SK-N-SH (cell line): ENCODE measurements around the gene APOM. TPM values are rescaled to one million over a fixed set of nuclear protein-coding genes. Genes with fewer than 3 reads are reported as not detected.

Source experiments
- CTCF ChIA-PET: fragments of 300-600, 350-600 bp; formaldehyde crosslinking; extraction: SDS; loops from one replicate; lab custom pipeline; 2021; lab: Yijun Ruan, JAX
- POLR2A ChIA-PET: fragments of 350-600 bp; sonication (Branson Sonifier 250); formaldehyde crosslinking; extraction: SDS; loops from one replicate; lab custom pipeline; 2020; ENCODE audit warnings: antibody characterized with exemption, inconsistent platforms; lab: Yijun Ruan, JAX
- DNase-seq: peaks from one replicate; pipeline ENCODE4 v3.0.0; 2012
- H2AFZ ChIP-seq: fragments of 200-600 bp; sonication (generic); 2 replicates; pipeline ENCODE4 v1.8.1; 2016; ENCODE audit warnings: antibody characterized with exemption, mild to moderate bottlenecking, low read depth
- H3F3A ChIP-seq: fragments of 200-600 bp; sonication (generic); replicated peaks from 2 replicates; pipeline ENCODE3; 2016; ENCODE audit warnings: antibody characterized with exemption, mild to moderate bottlenecking; ENCODE audit not compliant: insufficient read depth
- H3K27ac ChIP-seq, 2 experiments: fragments of 200-500 bp in 1 of 2; fragments of 200-600 bp in 1 of 2; sonication (Bioruptor generic) in 1 of 2; sonication (generic), shearing (Covaris generic) in 1 of 2; 2 replicates each; pipeline versions ENCODE4 v1.5.1 to v1.6.1; 2014 to 2016; ENCODE audit warnings: low read depth in 2 of 2, inconsistent platforms in 1 of 2, low read length in 1 of 2, mild to moderate bottlenecking in 1 of 2, mixed read lengths in 1 of 2
- H3K27me3 ChIP-seq: fragments of 200-600 bp; sonication (generic), shearing (Covaris generic); 2 replicates; pipeline ENCODE4 v1.6.1; 2016; ENCODE audit warnings: mixed run types; ENCODE audit not compliant: insufficient read depth
- H3K36me3 ChIP-seq, 2 experiments: fragments of 200-500 bp in 1 of 2; fragments of 200-600 bp in 1 of 2; sonication (Bioruptor generic) in 1 of 2; sonication (generic) in 1 of 2; replicated peaks in 1 of 2; 2 replicates each; pipeline versions ENCODE3 to v1.5.1; 2014 to 2016; ENCODE audit warnings: low read length in 1 of 2, mild to moderate bottlenecking in 1 of 2; ENCODE audit not compliant: insufficient read depth in 2 of 2, control insufficient read depth in 1 of 2
- H3K4me1 ChIP-seq, 2 experiments: fragments of 200-500 bp in 1 of 2; fragments of 200-600 bp in 1 of 2; sonication (Bioruptor generic) in 1 of 2; sonication (generic), shearing (Covaris generic) in 1 of 2; 2 replicates each; pipeline versions ENCODE4 v1.5.1 to v1.6.1; 2014 to 2016; ENCODE audit warnings: low read depth in 1 of 2, low read length in 1 of 2, mixed run types in 1 of 2; ENCODE audit not compliant: insufficient read depth in 2 of 2, control insufficient read depth in 1 of 2
- H3K4me2 ChIP-seq: fragments of 200-600 bp; sonication (generic), shearing (Covaris generic); 2 replicates; pipeline ENCODE4 v1.6.1; 2017; ENCODE audit warnings: mixed run types
- H3K4me3 ChIP-seq, 2 experiments: fragments of 200-500 bp in 1 of 2; fragments of 200-600 bp in 1 of 2; sonication (Bioruptor generic) in 1 of 2; sonication (generic), shearing (Covaris generic) in 1 of 2; 2 replicates each; pipeline versions ENCODE4 v1.5.1 to v1.8.1; 2014 to 2016; ENCODE audit warnings: low read depth in 2 of 2, inconsistent platforms in 1 of 2, low read length in 1 of 2, mild to moderate bottlenecking in 1 of 2, mixed read lengths in 1 of 2, moderate library complexity in 1 of 2
- H3K79me2 ChIP-seq: fragments of 200-600 bp; sonication (generic); 2 replicates; pipeline ENCODE4 v1.8.1; 2017; ENCODE audit warnings: mild to moderate bottlenecking; ENCODE audit not compliant: insufficient read depth
- H3K9ac ChIP-seq: fragments of 200-600 bp; sonication (generic); 2 replicates; pipeline ENCODE4 v1.6.1; 2017; ENCODE audit warnings: mixed run types
- H3K9me2 ChIP-seq: fragments of 200-600 bp; sonication (generic); 2 replicates; pipeline ENCODE4 v1.6.1; 2017; ENCODE audit warnings: mixed run types
- H3K9me3 ChIP-seq: fragments of 200-600 bp; sonication (generic); 2 replicates; pipeline ENCODE4 v1.6.1; 2017; ENCODE audit warnings: mixed run types, mild to moderate bottlenecking, moderate library complexity
- H4K20me1 ChIP-seq: fragments of 200-600 bp; sonication (generic); 2 replicates; pipeline ENCODE4 v1.6.1; 2017; ENCODE audit warnings: mild to moderate bottlenecking, mixed run types; ENCODE audit not compliant: insufficient read depth
- CHD2 ChIP-seq: fragments of 150-350 bp; IDR thresholded peaks from 2 replicates; pipeline ENCODE4 v1.6.1; 2018; ENCODE audit warnings: low read length; ENCODE audit not compliant: partially characterized antibody
- CTCF ChIP-seq: fragments of 200-600 bp; sonication (generic); IDR thresholded peaks from 2 replicates; pipeline ENCODE4 v1.6.1; 2017; ENCODE audit warnings: antibody characterized with exemption, mild to moderate bottlenecking, moderate library complexity
- FOXJ3 ChIP-seq: sonication (generic); formaldehyde crosslinking; IDR thresholded peaks from 2 replicates; pipeline ENCODE4 v1.5.1; 2020; ENCODE audit warnings: mild to moderate bottlenecking, missing genetic modification reagents
- FOXM1 ChIP-seq: IDR thresholded peaks from 2 replicates; pipeline ENCODE4 v1.4.0; 2012; ENCODE audit warnings: low read depth, mild to moderate bottlenecking
- GATA2 ChIP-seq: sonication (generic); formaldehyde crosslinking; IDR thresholded peaks from 2 replicates; pipeline ENCODE4 v1.5.0; 2020; ENCODE audit warnings: mild to moderate bottlenecking, missing genetic modification reagents
- MAX ChIP-seq: IDR thresholded peaks from 2 replicates; pipeline ENCODE4 v1.4.0; 2012; ENCODE audit warnings: low read depth
- NRF1 ChIP-seq: IDR thresholded peaks from 2 replicates; pipeline ENCODE4 v1.6.1; 2012; ENCODE audit warnings: low read depth, mild to moderate bottlenecking, low read length
- PBX3 ChIP-seq: IDR thresholded peaks from 2 replicates; pipeline ENCODE4; 2012
- REST ChIP-seq: IDR thresholded peaks from 2 replicates; pipeline ENCODE4 v1.6.1; 2012; ENCODE audit warnings: mild to moderate bottlenecking, low read depth, low read length, moderate library complexity
- RFX5 ChIP-seq: IDR thresholded peaks from 2 replicates; pipeline ENCODE4 v1.6.1; 2012; ENCODE audit warnings: mild to moderate bottlenecking, improper control_type of control experiment, low read length
- RXRA ChIP-seq: IDR thresholded peaks from 2 replicates; pipeline ENCODE4 v1.4.0; 2012; ENCODE audit warnings: low read depth, mild to moderate bottlenecking, borderline replicate concordance
- TAF1 ChIP-seq: IDR thresholded peaks from 2 replicates; pipeline ENCODE4 v1.6.1; 2012; ENCODE audit warnings: low read depth, mild to moderate bottlenecking, low read length, moderate library complexity, borderline replicate concordance
- TEAD4 ChIP-seq: IDR thresholded peaks from 2 replicates; pipeline ENCODE4 v1.4.0; 2012; ENCODE audit warnings: mild to moderate bottlenecking, borderline replicate concordance; ENCODE audit not compliant: insufficient read depth
- USF2 ChIP-seq: fragments of 150-350 bp; IDR thresholded peaks from 2 replicates; pipeline ENCODE4 v1.6.1; 2017; ENCODE audit warnings: antibody characterized with exemption, low read length, low read depth, borderline replicate concordance
- WGBS: methylation state at CpG from one replicate; pipeline ENCODE4 v1.1.6; 2017; ENCODE audit warnings: low lambda C conversion rate; 5-methylcytosine and 5-hydroxymethylcytosine counted together
- polyA plus RNA-seq, 3 experiments: library from polyadenylated mRNA; depleted of rRNA; stranded (reverse); fragments of >200 nt; gene quantifications; 2 replicates each; pipeline ENCODE4 v1.2.3, GENCODE V29; 2012

APOM gene
- polyA plus RNA-seq, 1 of the 3 experiments (the other 2 are of a cell fraction): 6.8 TPM

GRCh38 chr6:31621991-31622390 is 33.7 kb upstream of the APOM start:
- peak; percentile 33 for DNase-seq
- CTCF ChIA-PET: interaction anchor here (0.9 to 2.1 kb wide), 7 partner anchors 9 to 76 kb away, joined by 3 to 11 read pairs (median 4); partner anchors contain the start of gene ATP6V1G2
- WGBS: 3% methylated on average over 4 of the region's 4 CpGs

GRCh38 chr6:31622684-31623091 is 33.0 kb upstream of the APOM start:
- WGBS: 92% methylated on average over 10 of the region's 10 CpGs
- peak overlapping the region; percentile 99; the same call in 1 of the 2 replicates for H3K9ac ChIP-seq
- CTCF ChIA-PET: interaction anchor here (0.9 to 2.1 kb wide), 7 partner anchors 14 to 425 kb away, joined by 3 to 11 read pairs (median 3); partner anchors contain the start of gene ATP6V1G2
- H4K20me1 ChIP-seq: peaks cover 28% of the 10 kb centered on the region
- no peak overlapping the region for H3K27ac ChIP-seq
- H3K4me3 ChIP-seq: peak overlapping the region; percentile 87 to 98; a peak in 3 of 4 replicates
- no peaks in the 10 kb centered on the region for H3K9me3 ChIP-seq
- H3K36me3 ChIP-seq: peaks cover 52 to 62% of the 10 kb centered on the region in 2 experiments
- H2AFZ ChIP-seq: no peak overlapping the region
- no peaks in the 10 kb centered on the region for H3K9me2 ChIP-seq
- H3F3A ChIP-seq: peaks cover 16% of the 10 kb centered on the region
- peak; percentile 10 for DNase-seq
- no peaks in the 10 kb centered on the region for H3K27me3 ChIP-seq
- peak overlapping the region; percentile 97 for H3K4me2 ChIP-seq
- peaks cover 10 to 11% of the 10 kb centered on the region in 2 experiments for H3K4me1 ChIP-seq
- H3K79me2 ChIP-seq: peaks cover 65% of the 10 kb centered on the region
- POLR2A ChIA-PET: interaction anchor here (0.8 to 4.0 kb wide), 5 partner anchors 11 to 205 kb away, joined by 3 to 18 read pairs (median 6); partner anchors contain the start of genes BAG6, DDX39B and HSPA1B
- TF ChIP-seq PBX3 (no peak), NRF1 (no peak), FOXJ3 (no peak), RXRA (no peak), TAF1 (no peak), MAX (no peak), TEAD4 (no peak), RFX5 (no peak), GATA2 (CRISPR knock-in tag) (no peak), CHD2 (no peak), REST (no peak)

More at GRCh38 chr6:31621991-31622390, 33.7 kb upstream of the APOM start:
- Histone ChIP-seq H3K9me2 (no peaks in the 10 kb centered on the region), H4K20me1 (peaks cover 28% of the 10 kb centered on the region), H3K4me2 (peak overlapping the region; percentile 97), H3K36me3 (peaks cover 45 to 55% of the 10 kb centered on the region in 2 experiments), H3K9me3 (no peaks in the 10 kb centered on the region), H3K27ac (peak overlapping the region; percentile 96 to 99; a peak in 3 of 4 replicates), H3F3A (peaks cover 16% of the 10 kb centered on the region), H3K4me3 (peak overlapping the region; percentile 87 to 98), H3K27me3 (no peaks in the 10 kb centered on the region), H3K9ac (peak overlapping the region; percentile 99), H3K79me2 (peaks cover 60% of the 10 kb centered on the region), H3K4me1 (peaks cover 10 to 11% of the 10 kb centered on the region in 2 experiments), H2AFZ (no peak overlapping the region)
- POLR2A ChIA-PET: interaction anchor here (1.0 to 4.0 kb wide), 5 partner anchors 18 to 1350 kb away, joined by 3 to 18 read pairs (median 6); partner anchors contain the start of genes BAG6, DDX39B and HSPA1B
- TF ChIP-seq USF2 (no peak), FOXM1 (no peak), CTCF (no peak)
